CMK (cell line): ENCODE measurements around the gene TAF13.
"Not testable (repeated sequence)": the region's sequence is repeated elsewhere in the genome, so short reads cannot be mapped to it uniquely, and the experiment has no call there.

Source experiments
- DNase-seq: peaks from one replicate; pipeline ENCODE4 v3.0.0-alpha.2; 2010; ENCODE audit warnings: low read depth

TAF13 gene

DNA sequence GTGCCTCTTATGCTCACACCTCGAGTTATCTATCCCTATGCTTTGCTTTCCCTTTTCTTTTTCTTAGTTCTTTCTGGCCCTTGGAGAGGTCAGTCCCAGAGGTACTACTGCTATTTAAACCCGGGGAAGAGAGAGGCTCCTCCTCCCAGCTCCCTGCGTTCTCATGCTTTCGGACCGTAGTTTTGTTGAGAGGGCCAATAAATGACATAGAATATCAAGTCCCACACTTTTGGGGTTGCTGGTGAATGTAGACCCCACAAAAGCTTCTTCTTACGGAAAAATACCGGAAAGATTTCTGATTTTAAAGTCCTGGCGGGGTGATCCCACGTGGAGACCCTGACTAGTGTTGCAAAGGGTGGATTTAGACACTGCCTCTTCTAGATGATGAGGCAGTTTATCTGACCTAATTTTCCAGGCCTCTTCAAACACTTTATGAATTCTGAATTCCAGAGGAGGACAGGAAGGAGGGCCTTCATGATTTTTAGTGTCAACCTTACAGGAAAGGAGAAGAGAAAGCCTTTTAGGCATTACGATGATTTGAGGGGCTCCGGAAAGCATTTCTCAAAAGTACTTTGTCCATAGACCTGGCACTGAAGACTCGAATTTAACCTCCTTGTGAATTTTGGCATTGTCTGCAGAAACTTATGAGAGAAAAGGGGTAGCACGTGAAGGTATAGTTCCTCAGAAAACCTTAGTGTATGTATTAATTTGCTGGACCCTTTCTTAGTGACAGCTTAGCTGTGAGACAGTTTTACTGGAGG is 15.5 kb upstream of the TAF13 start:
- DNase-seq: peak; percentile 26

DNA sequence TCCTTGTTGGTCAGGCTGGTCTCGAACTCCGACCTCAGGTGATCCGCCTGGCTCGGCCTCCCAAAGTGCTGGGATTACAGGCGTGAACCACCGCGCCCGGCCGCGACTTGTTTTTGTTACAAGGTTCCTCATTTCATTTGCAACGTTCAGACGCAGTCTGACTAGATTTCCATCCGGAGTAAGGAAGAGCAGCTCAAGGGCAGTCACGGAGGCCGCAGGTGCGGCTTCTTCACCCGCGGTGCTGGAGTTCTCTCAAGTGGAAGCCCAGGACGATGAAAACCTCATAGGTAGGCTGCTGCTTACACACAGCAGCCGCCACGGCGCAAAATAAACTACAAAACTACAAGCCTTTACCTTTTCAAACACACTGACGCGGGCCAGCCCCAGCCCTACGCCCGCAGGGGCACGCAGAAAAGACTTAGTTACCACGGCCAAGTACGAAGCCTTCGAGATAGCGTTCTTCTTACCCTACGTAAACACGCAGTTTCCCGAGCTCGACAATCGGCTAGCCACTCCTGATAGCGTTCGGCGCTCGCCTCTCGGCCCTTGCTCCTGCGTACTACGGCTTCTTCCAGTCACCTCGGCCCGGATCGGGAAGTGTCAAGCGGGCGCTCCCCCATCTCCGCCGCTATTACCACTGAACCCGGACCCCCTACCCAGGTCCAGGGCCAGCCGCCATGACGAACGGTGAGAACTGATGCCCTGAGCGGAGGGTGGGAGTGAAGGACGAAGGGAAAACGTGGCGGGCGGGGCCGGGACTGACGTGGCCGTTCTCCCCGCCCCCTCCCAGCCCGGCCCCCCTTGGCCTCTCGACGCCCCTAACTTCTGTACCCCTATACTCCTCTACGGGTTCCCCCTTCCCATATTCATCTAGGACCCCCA is 14.6 kb upstream of the TAF13 start, which contains the start of gene TMEM167B:
TSS of gene TMEM167B (plus strand) at position 569 of the 882 bp plus-strand sequence. CDS start at position 678, 109 bp downstream.
- peak; percentile 88 for DNase-seq

DNA sequence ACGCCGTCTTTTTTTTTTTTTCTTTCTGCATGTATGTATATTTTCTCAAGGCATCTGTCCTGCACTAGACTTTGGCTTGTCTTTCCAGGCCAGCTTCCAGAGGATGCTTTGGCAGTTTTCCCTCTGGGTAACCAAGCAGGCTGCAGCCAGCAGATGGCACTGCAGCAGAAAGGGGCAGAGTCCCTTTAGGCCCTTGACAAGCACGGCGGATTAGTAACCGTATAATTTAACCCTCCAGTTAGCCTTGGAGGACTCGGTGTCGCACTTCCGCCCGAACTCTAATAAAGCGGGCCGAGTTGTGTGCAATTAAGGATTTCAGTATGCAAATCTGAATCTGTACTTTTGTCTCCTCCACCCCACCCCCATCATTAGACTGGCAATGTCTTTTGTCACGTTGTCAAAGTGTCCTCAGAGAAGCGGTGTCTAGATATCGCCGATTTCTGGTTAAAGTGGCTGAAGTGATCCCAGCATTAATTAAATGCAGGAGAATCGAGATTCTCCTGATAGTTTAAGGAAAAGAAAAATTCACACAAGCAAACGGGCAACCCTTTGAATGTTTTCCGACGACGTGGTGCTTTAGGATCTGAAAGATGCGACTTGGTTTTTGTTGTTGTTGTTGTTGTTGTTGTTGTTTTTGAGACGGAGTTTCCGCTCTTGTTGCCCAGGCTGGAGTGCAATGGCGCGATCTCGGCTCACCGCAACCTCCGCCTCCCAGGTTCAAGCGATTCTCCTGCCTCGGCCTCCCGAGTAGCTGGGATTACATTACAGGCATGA is 13.6 kb upstream of the TAF13 start:
- DNase-seq: peak; percentile 55

GRCh38 chr1:109084563-109085517 is 9.0 kb upstream of the TAF13 start:
- no peak for DNase-seq

DNA sequence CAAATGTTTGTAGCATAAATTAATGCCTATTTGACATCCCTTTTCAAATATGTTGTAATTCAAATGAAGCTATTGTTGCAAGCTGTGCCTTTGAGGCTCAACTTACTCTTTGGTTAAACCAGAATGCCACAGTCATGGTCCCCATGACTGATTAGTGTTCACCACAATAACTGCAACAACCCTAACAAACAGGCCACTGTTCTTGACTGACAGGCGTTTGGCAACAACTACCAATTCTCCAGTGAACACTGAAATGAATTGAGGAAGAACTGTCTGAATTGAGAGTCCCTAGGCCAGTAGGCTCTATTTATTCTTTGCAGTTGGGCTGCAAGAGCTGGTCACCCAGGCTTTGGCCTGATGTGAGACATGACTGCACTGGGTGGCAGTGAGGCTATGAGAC is 8.1 kb upstream of the TAF13 start:
- DNase-seq: no peak

DNA sequence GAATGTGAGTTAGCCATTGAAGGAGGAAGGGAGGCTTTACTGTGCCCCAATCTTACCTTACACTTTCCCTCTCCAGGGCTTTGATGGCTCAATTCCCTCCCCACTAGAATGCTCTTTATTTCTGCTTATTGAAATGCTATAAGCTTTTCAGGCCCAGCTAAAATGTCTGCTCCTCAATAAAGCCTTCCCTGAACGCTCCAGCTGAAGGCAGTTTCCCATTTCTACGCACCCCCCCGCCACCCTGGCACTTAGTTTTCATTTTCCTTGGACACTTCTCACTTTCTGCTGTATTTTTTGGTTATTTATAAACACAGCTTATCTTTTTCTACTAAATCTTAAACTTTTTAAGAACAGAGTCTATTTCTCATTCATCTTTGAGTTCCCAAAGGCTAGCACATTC is 7.7 kb upstream of the TAF13 start:
- no peak for DNase-seq

GRCh38 chr1:109080441-109081082 is 4.8 kb upstream of the TAF13 start:
- no peak for DNase-seq

GRCh38 chr1:109079240-109079622 is 3.4 kb upstream of the TAF13 start:
- DNase-seq: no peak

GRCh38 chr1:109078317-109078716 is 2.5 kb upstream of the TAF13 start:
- DNase-seq: no peak

DNA sequence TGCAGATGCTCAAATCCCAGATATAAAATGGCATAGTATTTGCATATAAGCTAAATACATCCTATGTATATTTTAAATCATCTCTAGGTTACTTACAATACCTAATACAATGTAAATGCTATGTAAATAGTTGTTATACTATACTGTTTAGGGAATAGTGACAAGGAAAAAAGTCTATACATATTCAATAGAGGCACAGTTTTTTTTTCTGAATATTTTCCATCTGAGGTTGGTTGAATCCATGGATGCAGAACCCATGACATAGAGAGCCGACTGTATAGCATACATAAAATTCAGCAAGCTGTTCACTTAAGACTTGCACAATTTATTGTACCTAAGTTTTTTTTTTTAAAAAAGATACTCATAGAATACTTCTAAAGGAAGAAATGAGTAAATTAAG is 6.5 kb downstream of the TAF13 start:
- DNase-seq: no peak

GRCh38 chr1:109067883-109068282 is 7.9 kb downstream of the TAF13 start:
- DNase-seq: no peak

GRCh38 chr1:109065137-109065536 is 10.7 kb downstream of the TAF13 start:
- no peak for DNase-seq

- DNase-seq: no peak
Measured at GRCh38 chr1:109061183-109061582, 14.6 kb downstream of the TAF13 start.

DNA sequence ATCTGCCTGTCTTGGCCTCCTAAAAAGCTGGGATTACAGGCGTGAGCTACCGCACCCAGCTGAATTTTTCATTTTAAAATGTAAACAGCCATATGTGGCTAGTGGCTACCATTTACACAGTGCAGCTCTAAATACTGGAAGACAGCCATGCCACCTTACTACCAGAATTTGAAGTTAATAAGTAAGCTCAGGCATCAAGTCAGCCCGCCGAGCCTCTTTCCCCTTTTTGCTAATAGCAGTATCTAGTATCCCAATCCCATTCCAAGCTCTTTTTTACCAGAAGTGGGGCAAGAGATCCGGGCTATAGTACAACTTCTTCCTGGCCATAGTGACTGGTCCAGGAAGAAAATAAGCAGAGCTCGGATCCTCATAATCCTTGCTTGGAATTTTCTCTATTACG is 15.1 kb downstream of the TAF13 start:
- DNase-seq: no peak

- no peak for DNase-seq
Measured at GRCh38 chr1:109059026-109059425, 16.8 kb downstream of the TAF13 start.

DNA sequence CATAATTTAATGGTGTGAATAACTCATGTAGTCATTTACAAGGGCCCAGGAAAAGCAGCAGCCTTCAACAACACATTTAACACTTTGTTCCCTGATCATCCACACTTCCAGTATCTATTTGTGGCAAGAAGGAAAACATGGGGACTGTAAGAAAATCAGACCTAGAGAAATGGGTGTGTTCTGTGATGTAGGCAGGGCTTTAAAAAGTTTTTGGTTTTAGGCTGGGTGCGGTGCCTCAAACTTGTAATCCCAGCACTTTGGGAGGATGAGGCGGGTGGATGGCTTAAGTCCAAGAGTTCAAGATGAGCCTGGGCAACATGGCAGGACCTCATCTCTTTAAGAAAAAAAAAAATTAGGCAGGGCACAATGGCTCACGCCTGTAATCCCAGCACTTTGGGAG is 19.7 kb downstream of the TAF13 start:
- no peak for DNase-seq

DNA sequence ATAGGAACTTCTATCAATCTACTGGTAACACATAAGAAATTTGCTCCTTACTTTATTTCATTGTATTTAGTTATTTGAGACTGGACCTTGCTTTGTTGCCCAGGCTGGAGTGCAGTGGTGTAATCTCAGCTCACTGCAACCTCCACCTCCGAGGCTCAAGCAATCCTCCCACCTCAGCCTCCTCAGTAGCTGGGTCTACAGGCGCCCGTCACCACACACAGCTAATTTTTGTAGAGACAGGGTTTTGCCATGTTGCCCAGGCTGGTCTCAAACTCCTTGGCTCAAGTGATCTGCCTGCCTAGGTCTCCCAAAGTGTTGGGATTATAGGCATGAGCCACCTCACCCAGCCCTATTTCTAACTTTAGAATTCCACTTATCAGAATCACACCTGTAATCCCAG is 23.7 kb downstream of the TAF13 start:
- DNase-seq: not testable (repeated sequence)

DNA sequence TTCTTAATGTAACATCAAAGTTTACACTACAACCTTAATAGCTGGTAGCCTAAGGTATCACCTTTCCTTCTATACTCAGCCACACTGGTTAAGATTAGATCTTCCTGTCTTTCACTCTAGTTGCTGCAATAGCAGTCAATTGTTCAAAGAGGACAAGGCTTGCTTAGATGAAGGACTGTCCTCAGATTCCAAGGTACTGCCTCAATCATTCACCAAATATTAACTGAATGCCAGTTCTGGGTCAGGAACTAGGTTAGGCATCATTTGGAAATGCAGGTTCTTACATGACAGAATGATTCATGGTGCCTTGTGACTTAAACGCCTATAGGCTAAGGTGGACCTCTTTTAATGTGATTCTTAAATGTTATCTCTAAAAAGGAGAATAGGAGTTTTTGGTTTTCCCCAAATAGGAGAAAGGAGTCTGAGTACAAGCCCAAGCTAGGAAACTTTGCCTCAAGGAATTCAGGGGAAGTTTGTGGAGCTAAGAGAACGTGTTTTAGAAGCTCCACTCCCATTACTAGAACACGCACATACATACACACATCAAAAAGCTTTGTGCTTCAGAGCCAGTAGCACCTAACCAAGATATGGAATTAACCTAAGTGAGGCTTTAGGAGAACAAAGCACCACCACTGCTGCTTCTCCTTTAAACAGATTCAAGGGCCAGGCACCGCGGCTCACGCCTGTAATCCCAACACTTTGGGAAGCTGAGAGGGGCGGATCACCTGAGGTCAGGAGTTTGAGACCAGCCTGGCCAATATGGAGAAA is 25.4 kb downstream of the TAF13 start:
- no peak for DNase-seq

DNA sequence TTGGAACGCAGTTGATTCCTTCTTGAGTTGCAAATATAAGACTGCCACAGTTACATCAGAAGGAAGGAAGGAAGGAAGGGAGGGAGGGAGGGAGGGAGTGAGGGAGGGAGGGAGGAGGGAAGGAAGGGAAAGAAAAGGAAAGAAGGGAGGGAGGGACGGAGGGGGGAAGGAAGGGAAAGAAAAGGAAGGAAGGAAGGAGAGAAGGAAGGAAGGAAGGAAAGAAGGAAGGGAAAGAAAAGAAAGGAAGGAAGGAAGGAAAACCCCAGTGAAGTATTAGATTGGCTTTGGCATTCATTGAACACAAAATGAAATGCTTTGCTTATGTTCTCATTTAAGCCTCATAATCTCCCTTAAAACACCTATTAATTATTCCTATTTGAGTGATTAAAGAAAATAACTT is 27.5 kb downstream of the TAF13 start:
- DNase-seq: no peak

- DNase-seq: no peak
Measured at GRCh38 chr1:109047339-109047738, 28.5 kb downstream of the TAF13 start.
